ENCODE data around the gene MITF.

The MITF gene

DNA sequence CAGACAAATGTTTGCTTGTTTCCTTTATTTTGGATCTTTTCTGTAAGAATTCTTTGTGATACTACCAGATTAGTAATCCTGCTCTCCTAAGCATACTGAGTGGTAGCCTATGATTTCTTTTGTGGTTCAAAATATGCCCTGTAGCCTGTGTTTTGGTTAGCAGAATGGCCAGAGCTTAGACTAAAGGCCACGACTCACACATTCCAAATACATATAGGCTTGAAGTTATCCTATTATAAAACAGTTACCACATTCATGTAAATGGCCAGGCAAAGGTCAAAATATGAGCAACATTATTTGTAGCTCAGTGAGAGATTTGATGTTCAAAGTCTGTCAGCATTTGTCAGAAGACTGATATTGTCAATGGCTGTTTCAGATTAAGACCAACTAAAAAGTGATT, 84.5 kb downstream of the MITF start:
- TF ChIP-seq ZFX (IDR thresholded peaks at IDR 0.05; ENCODE audit: borderline replicate concordance) (no peak), CTCF (IDR thresholded peaks at IDR 0.05) (no peak)

DNA sequence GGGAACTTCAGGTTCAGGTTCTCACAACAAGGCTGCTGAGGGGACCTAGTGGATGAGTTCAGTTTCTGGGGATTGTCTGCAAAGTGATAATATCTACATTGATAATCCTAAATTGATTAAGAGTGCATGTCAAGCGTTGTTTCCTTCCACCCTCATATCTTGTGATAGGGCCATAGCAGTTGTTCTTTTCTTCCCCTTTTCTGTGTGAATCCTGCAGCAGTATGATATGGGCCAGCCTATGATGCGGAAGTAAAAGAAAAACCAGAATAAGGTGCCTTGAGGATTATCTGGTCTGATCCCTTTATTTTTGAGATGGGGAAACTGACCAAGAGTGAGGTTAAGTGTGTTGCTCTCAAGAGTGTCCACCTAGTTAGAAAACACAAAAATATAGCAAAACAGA, 86.2 kb downstream of the MITF start:
- no peak overlapping the region for H3K27ac ChIP-seq
- TF ChIP-seq ZFX (IDR thresholded peaks at IDR 0.05; ENCODE audit: borderline replicate concordance) (no peak), CTCF (IDR thresholded peaks at IDR 0.05) (no peak)

More for the DNA sequence above, 84.5 kb downstream of the MITF start:
- no peak overlapping the region for H3K27ac ChIP-seq

DNA sequence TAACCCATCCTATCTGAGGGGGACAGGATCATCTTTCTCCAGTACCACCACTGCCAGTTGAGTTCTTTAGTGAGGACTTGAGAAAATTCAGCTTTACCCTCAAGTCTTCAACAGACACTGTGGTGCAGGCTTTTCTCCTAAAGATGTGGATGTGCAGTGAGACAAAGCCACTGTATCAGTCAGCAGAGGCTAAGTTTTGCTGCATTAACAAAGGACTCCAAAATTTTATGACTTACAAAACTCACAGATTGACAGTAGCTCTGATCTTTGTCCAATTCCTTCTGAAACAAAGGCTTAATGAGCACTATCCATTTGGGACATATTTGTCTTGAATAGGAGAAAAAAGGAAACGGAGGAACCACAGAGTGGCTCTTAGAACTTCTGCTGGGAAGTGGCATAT, 87.9 kb downstream of the MITF start:
- H3K27ac ChIP-seq = no peak overlapping the region
- TF ChIP-seq ZFX (IDR thresholded peaks at IDR 0.05; ENCODE audit: borderline replicate concordance) (no peak), CTCF (IDR thresholded peaks at IDR 0.05) (no peak)

GRCh38 chr3:69828817-69829216, 89.6 kb downstream of the MITF start:
- no peak overlapping the region for H3K27ac ChIP-seq
- TF ChIP-seq CTCF (IDR thresholded peaks at IDR 0.05) (no peak), ZFX (IDR thresholded peaks at IDR 0.05; ENCODE audit: borderline replicate concordance) (no peak)

GRCh38 chr3:69830147-69830546, 90.9 kb downstream of the MITF start:
- TF ChIP-seq ZFX (IDR thresholded peaks at IDR 0.05; ENCODE audit: borderline replicate concordance) = no peak
- no peak for TF ChIP-seq CTCF (IDR thresholded peaks at IDR 0.05)
- H3K27ac ChIP-seq = no peak overlapping the region

GRCh38 chr3:69831737-69832136, 92.5 kb downstream of the MITF start:
- TF ChIP-seq CTCF (IDR thresholded peaks at IDR 0.05) = no peak
- H3K27ac ChIP-seq = no peak overlapping the region

DNA sequence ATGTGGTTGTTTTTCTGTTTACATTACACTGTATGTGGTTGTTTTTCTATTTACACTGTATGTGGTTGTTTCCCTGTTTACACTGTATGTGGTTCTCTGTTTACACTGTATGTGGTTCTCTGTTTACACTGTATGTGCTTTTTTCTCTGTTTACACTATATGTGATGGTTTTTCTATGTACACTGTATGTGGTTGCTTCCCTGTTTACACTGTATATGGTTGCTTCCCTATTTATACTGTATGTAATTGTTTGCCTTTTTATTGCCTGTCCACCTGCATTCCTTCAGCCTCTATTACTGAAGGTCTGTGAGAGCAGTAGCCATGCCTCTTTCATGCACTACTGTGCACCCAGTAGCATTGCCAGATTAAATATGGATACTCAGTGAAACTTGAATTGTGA, 94.3 kb downstream of the MITF start:
- TF ChIP-seq CTCF (IDR thresholded peaks at IDR 0.05) (no peak), ZFX (IDR thresholded peaks at IDR 0.05; ENCODE audit: borderline replicate concordance) (no peak)
- no peak overlapping the region for H3K27ac ChIP-seq
